22Rv1 (cell line): ENCODE measurements around the gene NACC1.

Experiments used
- H3K27ac ChIP-seq: fragments of 450-650 bp; 2 replicates; pipeline ENCODE4 v1.5.1; 2017
- CTCF ChIP-seq: fragments of 450-650 bp; IDR thresholded peaks from 2 replicates; pipeline ENCODE4 v1.5.1; 2017; ENCODE audit warnings: mild to moderate bottlenecking
- ZFX ChIP-seq: fragments of 450-650 bp; IDR thresholded peaks from 2 replicates; pipeline ENCODE4 v1.6.1; 2017; ENCODE audit warnings: antibody characterized with exemption, borderline replicate concordance

Gene NACC1

DNA sequence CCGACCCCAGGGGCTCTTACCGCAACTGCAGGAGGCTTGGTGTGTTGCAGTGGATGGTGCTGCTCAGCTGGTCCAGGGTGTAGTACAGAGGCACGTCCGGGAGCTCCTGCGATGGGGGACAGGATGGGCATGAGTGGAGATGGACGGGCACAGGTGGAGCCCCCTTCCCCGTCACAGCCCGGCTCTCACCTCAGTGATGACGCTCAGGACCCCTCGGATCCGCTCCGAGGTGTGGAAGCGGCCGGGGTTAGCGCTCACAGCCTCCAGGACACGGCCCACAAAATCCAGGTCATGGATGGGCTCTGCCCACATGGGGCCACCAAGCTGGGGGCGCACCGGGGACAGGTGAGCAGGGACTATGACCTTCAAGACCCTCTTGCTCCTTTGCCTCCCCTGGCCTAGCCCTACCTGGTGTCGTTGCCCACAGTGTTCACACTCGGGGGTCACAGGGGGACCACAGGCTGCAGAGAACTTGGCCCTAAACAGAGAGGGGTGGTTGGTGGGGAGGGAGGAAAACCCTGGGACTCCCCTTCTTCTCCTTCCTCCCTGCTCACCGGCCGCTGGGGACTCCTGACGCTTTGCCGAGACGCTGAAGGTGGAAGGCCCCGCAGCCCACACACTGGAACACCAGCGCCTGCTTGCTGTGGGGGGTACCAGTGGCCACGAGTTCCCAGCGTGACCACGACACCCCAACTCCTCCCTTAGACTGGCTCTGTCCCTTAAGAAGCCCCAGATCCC is 8.5 kb upstream of the NACC1 start:
- no peak overlapping the region for H3K27ac ChIP-seq
- TF ChIP-seq CTCF, result no peak

DNA sequence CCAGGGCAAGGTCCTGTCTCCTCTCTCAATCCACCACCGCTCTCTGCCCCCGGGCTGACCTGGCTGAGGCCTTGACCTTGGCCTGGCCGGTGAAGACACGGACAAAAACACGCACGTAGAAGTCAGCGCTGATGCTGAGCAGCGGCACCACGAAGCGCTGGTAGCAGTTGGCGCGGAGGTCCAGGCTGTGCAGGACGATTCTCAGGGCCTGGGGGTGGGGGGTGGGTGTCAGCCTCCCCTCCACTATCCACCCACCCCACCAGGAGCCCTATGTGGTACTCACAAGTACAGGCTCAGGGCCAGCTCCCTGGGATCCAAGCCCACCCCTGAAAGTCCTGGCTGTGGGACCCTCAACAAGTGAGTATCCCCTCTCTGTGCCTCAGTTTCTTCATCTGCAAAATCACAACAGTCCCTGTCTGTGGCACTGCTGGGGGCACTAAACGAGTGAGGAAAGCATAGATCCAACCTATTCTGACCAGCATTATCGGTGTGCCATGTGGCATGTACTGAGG is 7.9 kb upstream of the NACC1 start:
- TF ChIP-seq CTCF (no peak), ZFX (no peak)
- no peak overlapping the region for H3K27ac ChIP-seq

GRCh38 chr19:13112555-13112954 is 5.5 kb upstream of the NACC1 start:
- H3K27ac ChIP-seq, result no peak overlapping the region
- TF ChIP-seq CTCF, result no peak
- no peak for TF ChIP-seq ZFX

DNA sequence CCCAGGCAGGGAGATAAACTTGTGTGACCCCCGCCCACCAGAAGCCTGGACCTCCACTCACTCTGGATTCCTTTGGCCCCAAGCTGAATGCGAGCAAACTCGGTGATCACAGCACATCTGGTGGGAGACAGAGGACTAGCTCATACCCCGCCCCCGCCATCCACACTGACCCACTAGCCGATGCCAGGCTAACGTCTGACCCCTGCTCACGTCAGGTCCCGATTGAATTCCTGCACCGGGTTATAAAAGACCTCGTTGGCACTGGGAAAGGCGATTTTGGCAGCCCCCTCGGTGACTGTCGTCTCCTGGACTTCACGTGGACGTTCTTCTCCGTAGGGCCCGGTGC is 2.2 kb upstream of the NACC1 start:
- H3K27ac ChIP-seq, result peak overlapping the region; percentile 93
- TF ChIP-seq CTCF, result no peak
- TF ChIP-seq ZFX, result no peak

GRCh38 chr19:13116282-13117175 is 1.5 kb upstream of the NACC1 start, which contains the start of gene TRMT1:
Gene TRMT1, minus strand, starts transcription at chr19:13116740. Its CDS starts 341 bp downstream, at chr19:13116399.
- peak within 1 kb of the TSS; percentile 93 for H3K27ac ChIP-seq
- TF ChIP-seq CTCF, result no peak
- TF ChIP-seq ZFX, result no peak

DNA sequence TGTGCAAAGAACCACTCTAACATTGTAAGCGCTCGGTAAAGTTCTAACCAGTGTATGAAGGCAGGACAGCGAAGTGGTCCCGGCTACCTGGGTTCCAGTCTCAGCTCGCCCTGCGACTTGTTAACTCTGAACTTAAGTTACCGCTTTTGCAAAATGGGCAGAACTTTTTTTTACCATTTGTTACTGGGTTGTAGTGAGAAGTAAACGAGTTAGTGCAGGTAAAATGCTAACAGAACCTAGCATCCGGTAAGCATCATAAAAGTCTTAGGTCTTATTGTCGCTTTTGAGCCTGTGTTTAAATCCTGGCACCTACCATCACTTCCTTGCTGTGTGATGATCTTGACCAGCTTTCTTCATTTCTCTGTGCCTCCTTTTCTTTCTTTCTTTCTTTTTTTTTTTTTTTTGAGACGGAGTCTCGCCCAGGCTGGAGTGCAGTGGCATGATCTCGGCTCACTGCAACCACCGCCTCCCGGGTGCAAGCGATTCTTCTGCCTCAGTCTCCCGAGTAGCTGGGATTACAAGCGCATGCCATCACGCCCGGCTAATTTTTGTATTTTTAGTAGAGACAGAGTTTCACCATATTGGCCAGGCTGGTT is 790 bp upstream of the NACC1 start:
- TF ChIP-seq CTCF (no peak), ZFX (no peak)
- peak overlapping the region; percentile 93 for H3K27ac ChIP-seq
